ENCODE results near the gene TERT.

TERT gene

DNA sequence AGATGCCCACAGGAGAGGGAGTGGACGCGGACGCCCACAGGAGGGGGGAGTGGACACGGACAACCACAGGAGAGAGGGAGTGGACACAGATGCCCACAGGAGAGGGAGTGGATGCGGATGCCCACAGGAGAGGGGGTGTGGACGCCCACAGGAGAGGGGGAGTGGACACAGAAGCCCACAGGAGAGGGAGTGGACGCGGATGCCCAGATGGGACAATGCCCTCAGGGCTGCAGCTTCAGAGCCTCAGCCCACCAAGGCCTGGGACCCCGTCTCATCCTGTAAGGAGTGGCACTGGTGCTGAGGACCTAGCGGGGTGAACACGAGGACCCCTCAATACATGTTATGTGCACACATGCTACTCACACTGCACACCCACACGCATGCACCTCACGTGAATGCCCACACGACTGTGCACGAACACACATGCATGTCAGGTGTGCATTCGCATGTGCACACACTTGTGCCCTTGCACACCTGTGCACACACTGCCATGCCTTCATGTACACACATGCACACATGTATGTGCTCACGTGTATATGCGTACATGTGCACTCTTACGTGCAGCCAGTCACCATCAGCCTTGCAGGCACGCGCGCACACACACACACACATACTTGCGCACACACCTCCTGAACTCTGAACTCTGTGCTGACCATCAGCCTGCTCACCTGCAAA lies 34.9 kb downstream of the TERT start:
- no peak for DNase-seq (ENCODE audit: low read depth)

DNA sequence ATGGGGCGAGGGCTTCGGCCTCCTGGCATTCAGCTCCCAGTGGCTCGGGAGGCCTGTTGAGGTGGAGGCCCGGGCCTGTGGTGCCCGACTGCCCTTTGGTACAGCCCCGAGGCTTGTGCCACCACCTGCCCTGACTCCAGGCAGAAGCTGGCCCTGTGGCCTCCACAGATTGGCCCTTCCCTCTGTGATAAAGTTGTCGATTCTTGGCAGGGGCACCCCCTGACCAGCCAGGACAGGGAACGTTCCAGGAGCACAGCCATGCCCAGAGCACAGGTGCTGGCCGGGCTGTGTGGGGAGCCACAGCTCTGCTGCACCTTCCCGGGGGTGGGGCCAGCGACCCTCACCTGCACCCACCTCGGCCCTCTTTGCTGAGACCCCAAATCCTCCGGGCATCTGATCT lies 37.0 kb downstream of the TERT start:
- no peak for DNase-seq (ENCODE audit: low read depth)

DNA sequence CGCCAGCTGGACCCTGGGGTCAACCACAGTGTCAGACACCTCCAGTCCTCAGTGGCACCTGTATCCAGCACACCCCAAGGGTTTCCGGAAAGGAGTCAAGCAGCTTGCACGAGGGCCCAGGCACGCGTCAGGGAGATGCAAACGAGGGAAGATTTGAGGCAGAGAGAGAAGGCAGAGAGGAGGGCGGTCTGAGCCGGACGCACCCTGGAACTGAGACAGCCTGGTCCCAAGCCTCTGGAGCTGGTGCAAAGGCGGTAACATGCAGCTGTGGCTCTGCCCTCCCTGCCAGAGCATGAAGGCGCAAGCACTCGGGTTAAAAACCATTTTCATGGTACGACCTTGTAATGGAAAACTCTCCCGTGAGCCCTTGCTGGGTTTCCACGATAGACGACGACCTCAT lies 37.5 kb downstream of the TERT start:
- no peak for DNase-seq (ENCODE audit: low read depth)

DNA sequence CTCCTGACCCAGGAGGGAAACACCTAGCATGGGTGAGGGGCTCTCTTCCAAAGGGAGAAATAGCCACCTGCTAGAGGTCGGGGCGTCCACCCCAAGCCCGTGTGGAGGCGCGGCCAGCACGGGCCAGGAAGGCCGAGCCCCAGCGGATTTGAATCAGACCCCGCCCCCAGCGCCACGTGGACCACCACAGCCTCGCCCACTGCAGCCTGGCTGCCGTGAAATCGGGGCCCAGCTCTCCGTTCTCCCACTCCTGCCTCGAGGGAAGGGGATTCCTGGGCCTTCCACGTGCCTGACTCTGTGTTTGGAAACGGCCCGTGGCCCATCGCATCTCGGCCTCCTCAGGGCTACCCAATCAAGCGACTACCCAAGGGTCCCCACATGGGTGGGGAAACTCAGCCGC lies 38.1 kb downstream of the TERT start:
- no peak for DNase-seq (ENCODE audit: low read depth)

DNA sequence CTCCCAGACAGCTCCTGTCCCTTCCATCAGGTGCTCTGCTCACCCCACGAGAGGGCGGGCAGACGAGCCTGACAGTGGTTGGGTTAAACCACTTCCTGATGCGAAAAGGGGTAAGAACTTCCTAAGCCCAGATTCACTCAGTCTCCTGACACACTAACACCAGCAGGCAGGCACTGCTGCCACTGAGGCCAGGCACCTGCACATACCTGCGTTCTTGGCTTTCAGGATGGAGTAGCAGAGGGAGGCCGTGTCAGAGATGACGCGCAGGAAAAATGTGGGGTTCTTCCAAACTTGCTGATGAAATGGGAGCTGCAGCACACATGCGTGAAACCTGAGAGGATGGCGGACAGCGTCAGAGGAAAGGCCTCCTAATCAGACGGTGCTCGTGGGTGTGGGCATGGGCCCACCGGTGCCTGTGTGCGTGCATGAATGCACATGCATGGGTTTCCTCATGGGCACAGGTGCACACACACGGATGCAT lies 39.7 kb downstream of the TERT start:
- DNase-seq (ENCODE audit: low read depth): peak; percentile 14

DNA sequence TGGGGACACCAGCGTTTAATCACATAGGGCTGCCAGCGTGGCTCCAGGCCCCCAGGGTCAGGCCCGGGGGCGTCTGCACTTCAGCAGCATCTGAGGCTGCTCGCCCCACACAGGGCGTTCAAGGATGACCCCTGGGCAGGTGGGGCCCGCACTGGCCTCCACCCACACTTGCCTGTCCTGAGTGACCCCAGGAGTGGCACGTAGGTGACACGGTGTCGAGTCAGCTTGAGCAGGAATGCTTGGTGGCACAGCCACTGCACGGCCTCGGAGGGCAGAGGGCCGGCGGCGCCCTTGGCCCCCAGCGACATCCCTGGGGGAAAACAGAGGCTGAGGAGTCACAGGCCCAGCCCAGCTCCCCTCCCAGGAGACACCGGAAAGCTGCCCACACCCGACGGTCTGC lies 40.7 kb downstream of the TERT start:
- no peak for DNase-seq (ENCODE audit: low read depth)

DNA sequence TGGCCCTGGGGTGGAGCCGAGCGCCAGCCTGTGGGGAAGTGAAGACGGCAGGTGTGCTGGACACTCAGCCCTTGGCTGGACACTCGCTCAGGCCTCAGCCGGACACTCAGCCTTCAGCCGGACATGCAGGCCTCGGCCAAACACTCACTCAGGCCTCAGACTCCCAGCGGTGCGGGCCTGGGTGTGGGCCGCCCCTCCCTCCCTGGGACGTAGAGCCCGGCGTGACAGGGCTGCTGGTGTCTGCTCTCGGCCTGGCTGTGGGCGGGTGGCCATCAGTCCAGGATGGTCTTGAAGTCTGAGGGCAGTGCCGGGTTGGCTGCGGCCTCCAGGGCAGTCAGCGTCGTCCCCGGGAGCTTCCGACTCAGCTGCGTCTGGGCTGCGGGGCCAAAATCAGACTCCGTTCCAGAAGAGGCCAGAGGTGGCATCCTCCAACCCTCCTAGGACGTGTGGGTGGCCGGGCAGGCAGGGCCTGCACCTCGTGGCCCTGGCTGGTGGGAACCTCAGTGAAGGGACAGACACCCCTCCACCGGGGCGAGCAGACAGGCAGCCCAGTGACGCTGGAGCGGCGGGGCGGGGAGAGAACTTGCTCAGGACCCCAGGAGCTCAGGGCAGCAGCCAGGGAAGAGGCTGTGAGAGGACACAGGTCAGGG lies 41.3 kb downstream of the TERT start:
- no peak for DNase-seq (ENCODE audit: low read depth)

DNA sequence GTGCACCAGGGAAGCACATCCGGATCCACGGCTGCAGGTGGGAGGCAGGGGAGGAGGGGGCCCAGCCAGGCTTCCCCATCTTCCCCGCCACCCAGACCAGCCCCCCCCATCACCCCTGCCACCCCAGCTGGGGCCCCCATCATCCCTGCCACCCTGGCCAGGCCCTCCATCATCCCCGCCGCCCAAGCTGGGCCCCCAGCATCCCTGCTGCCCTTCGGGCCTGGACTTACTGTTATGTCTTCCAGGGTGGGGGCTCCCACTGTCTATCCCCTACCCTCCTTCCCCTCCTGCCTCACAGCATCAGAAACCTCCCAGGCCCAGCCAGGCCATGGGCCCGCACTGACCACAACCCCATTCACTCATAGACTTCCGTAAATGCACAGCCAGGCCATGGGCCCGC lies 42.2 kb downstream of the TERT start:
- no peak for DNase-seq (ENCODE audit: low read depth)

DNA sequence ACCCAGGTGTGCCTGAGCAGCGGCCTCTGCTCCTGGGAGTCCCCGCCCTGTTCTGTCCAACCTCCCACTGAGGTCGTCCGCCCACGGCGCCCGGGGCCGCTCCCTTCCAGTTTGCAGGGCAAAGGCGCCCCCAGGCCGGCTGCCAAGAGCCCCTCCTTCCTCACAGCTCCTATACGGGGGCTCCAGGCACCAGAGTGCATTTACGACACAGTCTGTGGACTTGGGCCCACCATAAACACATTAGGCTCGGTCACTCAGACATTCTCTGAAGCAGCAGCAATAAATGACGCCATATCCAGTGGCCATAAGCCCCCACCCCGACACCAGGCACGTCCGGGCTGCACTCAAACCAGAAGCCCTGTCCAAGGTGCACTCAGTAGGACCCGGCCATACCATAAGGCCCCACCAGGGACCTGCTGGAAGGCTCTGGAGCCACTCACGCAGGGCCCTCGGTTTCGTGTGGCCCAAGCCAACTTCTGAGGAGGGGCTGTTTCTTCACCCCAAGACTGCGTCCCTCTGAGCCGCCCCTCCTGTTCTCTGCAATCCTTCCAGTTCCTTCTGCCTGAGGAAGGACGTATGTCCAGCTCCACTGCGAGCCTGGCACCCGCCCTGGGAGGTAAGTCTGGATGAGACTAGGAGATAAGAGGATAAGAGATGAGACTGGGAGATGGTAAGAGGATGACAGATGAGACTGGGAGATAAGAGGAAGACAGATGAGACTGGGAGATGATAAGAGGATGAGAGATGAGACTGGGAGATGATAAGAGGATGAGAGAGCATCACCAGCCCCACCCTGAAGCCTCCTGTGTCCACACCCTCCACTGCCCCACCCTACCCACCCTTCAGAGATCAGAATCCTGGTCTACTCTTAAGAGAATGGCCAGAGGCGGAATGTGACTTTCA lies 42.9 kb downstream of the TERT start:
- DNase-seq (ENCODE audit: low read depth): no peak

DNA sequence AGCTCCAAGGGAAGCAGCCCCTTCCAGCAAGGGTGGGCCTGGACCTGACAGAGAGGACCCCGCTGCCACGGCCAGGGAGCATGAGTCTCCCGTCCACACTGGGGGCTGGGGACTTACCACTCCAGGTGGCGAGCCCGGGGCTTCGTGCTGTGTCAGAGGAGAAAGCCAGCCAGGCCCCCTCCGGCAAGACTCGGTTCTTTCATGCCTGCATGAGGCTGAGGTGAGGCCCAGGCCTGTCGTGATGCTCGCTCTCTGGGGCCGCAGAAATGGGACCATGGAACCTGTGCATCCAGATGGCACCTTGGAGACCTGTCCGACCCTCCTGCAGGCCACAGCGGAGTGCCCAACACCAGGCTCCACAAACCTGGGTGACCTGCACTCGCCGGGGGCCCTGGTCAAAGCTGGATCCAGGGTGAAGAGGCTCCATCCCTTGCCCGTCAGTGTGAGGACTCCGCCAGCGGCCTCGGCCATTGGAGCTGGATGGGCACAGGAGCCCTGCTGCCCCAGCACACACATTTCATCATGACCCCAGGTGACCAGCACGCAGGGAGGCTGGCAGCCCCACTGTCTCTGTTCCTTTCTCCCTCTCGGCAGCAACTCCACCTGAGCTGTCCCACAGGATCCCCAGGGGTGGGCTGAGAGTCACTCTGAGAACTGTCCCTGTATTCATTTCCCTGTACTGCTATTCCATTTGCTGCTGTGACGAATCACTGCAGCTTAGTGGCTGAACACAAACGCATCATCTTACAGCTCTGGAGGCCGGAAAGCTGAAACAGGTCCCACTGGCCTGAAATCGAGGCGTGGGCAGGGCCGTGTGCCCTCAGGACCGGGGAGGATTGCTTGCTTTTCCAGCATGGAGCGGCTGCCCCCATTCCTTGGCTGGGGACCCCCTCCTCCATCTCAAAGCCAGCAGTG lies 45.2 kb downstream of the TERT start:
- DNase-seq (ENCODE audit: low read depth): no peak

DNA sequence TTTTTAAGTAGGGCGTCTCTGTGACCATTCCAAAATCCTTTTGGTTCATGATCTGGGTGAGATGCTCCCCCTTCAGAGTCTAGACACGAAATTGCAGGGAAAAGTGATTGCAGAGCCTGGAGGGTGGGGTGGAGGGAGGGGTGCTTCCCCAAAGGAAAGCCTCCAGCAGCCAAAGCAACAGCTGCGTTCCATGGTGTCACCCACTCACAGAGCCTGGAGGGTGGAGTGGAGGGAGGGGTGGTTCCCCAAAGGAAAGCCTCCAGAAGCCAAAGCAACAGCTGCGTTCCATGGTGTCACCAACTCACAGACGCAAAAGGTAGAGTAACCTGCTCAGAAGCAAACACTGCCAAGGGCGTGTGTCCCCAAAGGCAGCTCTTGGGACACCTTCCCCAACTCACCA lies 47.1 kb downstream of the TERT start:
- no peak for DNase-seq (ENCODE audit: low read depth)

DNA sequence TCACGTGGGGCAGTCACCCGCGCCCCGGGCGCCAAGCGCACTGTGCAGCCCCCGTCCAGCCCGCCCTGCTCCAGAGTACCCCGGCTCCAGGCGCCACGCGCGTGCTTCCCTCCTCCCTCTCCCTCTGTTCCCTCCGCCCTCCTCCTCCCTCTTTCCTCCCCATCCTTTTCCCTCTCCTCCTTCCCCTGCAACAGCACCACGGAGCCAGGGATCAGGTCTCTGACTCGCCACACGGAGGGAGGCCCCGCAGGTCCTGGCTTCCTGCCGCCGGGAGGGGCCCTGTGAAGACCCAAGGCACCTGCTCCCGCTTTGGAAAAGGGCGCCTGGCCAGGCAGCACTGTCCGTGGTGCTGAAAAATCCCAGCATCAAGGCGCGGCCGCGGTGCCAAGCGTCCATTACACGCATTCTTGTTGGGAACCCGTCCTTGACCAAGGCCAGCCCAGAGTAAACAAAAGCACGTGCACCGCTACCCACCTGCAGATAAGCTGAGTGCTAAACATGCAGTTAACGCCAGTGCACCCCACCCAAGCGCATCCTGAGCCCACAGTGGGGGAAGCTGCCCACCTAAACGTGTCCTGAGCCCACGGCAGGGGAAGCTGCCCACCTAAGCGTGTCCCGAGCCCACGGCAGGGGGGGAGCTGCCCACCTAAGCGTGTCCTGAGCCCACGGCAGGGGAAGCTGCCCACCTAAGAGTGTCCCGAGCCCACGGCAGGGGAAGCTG lies 48.0 kb downstream of the TERT start:
- no peak for DNase-seq (ENCODE audit: low read depth)

DNA sequence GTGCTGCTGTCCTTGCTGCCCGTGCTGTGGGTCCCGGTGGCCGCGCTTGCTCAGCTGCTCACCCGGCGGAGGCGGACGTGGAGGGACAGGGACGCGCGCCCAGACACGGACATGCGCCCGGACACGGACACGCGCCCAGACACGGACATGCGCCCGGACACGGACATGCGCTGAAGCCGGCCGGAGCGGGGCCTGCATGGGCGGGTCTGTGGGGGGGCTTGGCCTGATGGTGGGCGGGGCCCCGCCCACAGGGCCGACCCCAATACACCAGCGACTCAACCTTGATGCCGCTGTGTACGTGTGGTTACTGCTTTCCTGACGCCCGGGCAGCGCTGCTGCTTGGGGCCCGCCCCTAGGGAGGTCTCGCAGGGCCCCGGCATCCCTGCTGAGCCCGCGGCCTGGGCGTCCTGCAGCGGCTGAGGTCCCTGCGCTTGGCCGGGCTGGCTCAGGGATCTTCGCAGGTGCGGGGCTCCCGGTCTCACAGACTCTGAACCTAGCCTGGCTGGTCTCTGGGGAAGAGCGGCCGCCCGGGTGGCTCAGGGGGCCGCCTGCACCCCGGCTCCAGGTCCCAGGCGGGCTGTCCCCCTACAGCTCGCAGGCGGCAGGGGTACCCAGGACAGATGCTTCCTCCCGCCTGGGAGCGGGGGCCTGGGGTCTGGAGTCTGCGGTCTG lies 48.8 kb downstream of the TERT start:
- DNase-seq (ENCODE audit: low read depth): no peak

DNA sequence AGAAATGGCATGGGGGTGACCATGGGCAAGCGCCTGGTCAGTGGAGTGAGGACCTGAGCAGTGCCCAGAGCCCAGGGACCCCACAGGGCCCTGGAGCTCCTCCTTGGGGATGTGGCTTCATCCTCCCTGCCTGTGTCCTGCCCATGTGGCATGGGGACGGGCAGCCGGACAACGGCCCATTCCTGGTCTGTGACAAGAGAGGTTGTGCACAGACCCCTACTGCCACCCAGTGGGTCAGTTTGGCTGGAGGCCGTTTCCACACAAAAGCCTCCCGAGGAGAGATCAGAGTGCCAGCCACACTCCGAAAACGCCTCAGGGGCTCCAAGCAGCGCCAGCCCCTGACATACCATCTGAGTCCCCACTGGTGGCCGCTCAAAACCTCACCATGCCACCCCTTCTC lies 49.9 kb downstream of the TERT start:
- DNase-seq (ENCODE audit: low read depth): no peak

DNA sequence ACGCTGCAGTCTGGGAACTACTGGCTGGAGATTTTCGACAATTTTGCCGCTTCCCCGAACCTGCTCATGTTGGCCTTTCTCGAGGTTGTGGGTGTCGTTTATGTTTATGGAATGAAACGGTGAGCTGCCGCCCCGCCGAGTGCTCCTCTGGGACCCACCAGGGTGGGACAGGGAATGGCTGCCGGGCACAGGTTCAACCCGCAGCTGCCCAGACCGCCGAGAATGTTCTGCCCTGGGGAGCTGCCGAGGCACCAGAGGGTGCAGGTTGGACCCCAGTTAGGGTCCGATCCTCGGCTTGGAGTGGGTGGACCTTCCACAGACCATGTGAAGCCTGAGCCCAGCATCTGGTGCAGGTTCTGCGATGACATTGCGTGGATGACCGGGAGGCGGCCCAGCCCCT lies 50.6 kb downstream of the TERT start:
- no peak for DNase-seq (ENCODE audit: low read depth)

DNA sequence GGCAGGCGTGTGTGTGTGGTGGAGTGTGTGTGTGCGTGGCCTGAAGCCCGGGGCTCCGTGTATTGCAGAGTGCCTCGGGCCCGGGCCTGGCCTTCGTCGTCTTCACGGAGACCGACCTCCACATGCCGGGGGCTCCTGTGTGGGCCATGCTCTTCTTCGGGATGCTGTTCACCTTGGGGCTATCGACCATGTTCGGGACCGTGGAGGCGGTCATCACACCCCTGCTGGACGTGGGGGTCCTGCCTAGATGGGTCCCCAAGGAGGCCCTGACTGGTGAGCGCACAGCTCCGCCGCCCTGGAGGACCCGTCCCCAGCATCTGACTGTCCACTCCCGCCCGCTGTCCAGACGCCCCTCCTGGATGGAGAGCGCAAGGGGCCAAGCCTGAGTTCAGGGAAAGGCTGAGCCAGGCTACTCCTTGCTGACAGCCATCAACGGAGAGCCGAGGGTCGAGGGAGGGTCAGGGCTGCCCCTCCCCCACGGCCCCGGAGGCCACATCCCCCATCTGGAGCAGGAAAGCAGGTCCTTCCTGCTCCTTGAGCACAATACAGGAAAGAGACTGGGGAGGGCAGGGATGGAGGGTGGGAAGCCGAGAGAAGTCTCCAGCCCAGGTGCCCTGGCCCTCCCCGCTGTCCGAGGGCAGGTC lies 51.3 kb downstream of the TERT start:
- no peak for DNase-seq (ENCODE audit: low read depth)

DNA sequence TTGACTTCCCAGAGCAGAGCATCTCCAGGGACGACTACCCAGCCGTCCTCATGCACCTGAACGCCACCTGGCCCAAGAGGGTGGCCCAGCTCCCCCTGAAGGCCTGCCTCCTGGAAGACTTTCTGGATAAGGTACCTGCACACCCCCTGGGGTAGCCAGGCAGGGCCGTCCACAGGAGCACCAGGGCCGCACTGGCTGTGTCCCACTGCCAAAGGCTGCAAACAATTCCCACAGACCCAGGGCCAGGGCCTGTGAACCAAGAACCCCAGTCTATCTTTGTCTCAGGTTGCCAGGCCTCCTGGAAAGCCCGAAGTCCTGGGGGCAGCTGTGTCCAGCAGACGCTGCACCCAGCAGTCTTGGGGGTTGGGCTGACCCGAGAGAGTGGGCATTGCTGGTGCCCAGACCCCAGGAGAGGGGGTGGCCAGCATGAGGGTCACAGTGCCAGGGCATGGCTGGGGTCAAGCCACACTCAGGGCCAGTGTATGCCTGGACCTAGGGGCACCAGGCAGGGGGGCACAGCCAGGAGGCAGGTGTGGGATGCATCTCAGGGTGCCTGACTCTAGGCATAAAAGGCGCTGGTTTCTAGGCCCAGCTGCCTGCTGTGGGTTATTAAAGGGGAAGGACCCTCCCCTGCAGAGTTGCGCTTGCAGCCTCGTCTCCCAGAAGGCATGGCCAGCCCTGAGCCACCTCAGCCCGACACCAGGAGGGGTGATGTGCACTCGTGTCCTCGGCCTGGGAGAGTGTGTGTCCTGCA lies 52.0 kb downstream of the TERT start:
- DNase-seq (ENCODE audit: low read depth): no peak

DNA sequence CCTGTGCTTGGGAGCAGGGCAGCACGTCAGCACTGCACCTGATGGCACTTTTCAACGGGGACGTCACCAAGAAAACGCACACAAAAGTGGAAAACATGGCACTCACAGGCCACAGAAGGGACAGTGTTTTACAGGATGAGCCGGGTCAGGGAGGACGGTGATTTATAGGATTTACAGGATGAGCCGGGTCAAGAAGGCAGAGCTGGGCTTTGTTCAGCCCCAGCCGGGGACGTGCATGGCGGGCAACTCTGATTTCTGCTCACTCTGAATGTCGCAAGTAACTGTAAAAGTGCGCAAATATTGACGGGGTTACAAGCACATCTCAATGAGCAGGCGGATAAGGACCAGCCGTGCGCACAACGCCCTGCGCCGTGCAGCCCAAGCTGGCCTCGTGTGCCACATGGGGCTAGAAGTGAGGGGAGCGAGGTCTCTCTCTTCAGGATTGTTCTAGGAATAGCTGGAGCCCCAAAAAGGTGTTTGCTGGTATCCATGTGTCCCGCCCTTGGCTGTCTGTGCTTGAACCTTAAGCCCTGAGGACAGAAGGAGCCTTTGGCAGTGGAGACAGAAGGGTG lies 53.3 kb downstream of the TERT start:
- DNase-seq (ENCODE audit: low read depth): no peak

Data from activated T-cell treated with anti-CD3 and anti-CD28 coated beads for 24 hours (primary cell).